Mesothelial cell of epicardium (in vitro differentiated cells): ENCODE data around the gene SCML1. TPM values are rescaled to one million over a fixed set of nuclear protein-coding genes. Genes with fewer than 3 reads are reported as not detected.
A peak's percentile ranks its signal among the peaks of the same experiment; 100 is the strongest.

Experiments
- DNase-seq, 2 experiments: peaks; one replicate each; pipeline ENCODE4 v3.0.0; 2021; ENCODE audit warnings: low spot score in 2 of 2; ENCODE audit not compliant: unreplicated experiment in 2 of 2
- H3K27ac Mint-ChIP-seq: 2 replicates; pipeline ENCODE4 v1.8.0; 2021; ENCODE audit warnings: mixed read lengths
- H3K27me3 Mint-ChIP-seq: 2 replicates; pipeline ENCODE4 v1.8.0; 2021; ENCODE audit warnings: low read depth, mixed read lengths
- H3K36me3 Mint-ChIP-seq: 2 replicates; pipeline ENCODE4 v1.8.0; 2021; ENCODE audit warnings: mixed read lengths
- H3K4me1 Mint-ChIP-seq: 2 replicates; pipeline ENCODE4 v1.8.0; 2021; ENCODE audit warnings: mixed read lengths
- H3K4me3 Mint-ChIP-seq: 2 replicates; pipeline ENCODE4 v1.8.0; 2021; ENCODE audit warnings: mild to moderate bottlenecking, moderate library complexity, mixed read lengths
- H3K9me3 Mint-ChIP-seq: 2 replicates; pipeline ENCODE4 v1.8.0; 2021; ENCODE audit warnings: mixed read lengths
- CTCF ChIP-seq: fragments of 200-600 bp; sonication (generic); IDR thresholded peaks from one replicate; pipeline ENCODE4 v1.5.0; 2021; ENCODE audit warnings: antibody characterized with exemption; ENCODE audit not compliant: unreplicated experiment
- total RNA-seq: library from RNA; stranded (reverse); gene quantifications from 3 replicates; pipeline ENCODE4 v1.2.1, GENCODE V29; 2021

The SCML1 gene
- total RNA-seq, 1 donor from 2014 or later = 10.7 TPM

- Mint-ChIP-seq H3K4me3 (no peak overlapping the region), H3K4me1 (peaks cover 2% of the 10 kb centered on the region), H3K9me3 (no peaks in the 10 kb centered on the region), H3K36me3 (peaks cover 2% of the 10 kb centered on the region), H3K27ac (no peak overlapping the region), H3K27me3 (no peaks in the 10 kb centered on the region)
- no peak for TF ChIP-seq CTCF
- DNase-seq = no peak
Observed at GRCh38 chrX:17732138-17732783, 5.0 kb upstream of the SCML1 start.

DNA sequence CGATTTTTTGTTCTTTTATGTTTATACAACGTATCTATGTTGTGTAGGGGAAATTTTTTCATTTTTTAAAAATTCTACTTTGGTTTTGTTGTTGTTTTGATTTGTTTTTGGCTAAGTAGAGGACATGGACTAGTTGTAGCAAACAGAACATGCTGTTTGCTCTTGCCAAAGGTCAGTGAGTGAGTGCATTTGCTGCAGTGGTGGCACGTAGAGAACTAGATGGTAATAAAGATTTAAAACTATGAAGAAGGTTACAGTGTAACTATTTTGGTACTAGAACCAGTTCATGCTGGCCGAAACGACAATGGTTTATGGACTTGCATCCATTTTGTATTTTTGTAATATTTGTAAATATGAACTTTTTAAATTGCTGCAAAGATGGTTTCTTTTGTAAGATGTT, 1.9 kb upstream of the SCML1 start:
- Mint-ChIP-seq H3K27me3 (no peaks in the 10 kb centered on the region), H3K36me3 (no peaks in the 10 kb centered on the region), H3K4me3 (no peak overlapping the region), H3K4me1 (peaks cover 14% of the 10 kb centered on the region), H3K27ac (peak overlapping the region; percentile 3), H3K9me3 (no peaks in the 10 kb centered on the region)
- DNase-seq = no peak
- no peak for TF ChIP-seq CTCF

GRCh38 chrX:17736478-17736855, 826 bp upstream of the SCML1 start:
- H3K9me3 Mint-ChIP-seq = no peaks in the 10 kb centered on the region
- peak overlapping the region; percentile 81 for H3K27ac Mint-ChIP-seq
- H3K4me1 Mint-ChIP-seq = peaks cover 14% of the 10 kb centered on the region
- H3K36me3 Mint-ChIP-seq = no peaks in the 10 kb centered on the region
- H3K4me3 Mint-ChIP-seq = peak overlapping the region; percentile 65
- no peak for DNase-seq
- no peak for TF ChIP-seq CTCF
- no peaks in the 10 kb centered on the region for H3K27me3 Mint-ChIP-seq

DNA sequence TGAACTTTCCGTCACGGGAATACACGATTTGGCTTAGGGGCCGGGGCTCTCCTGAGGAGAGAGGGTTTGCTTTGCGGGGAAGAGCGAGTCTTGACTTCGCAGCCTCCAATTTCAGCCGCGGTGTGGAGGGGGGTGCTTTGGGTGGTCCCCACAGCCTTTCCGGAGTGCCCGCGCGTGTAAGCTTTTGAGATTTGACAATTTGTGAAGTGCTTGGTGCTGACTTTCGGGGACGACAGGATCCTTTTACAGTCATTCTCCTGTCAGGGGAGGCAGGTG, 355 bp downstream of the SCML1 start:
- Mint-ChIP-seq H3K9me3 (no peaks in the 10 kb centered on the region), H3K36me3 (no peaks in the 10 kb centered on the region), H3K4me1 (peaks cover 14% of the 10 kb centered on the region), H3K27me3 (no peaks in the 10 kb centered on the region), H3K27ac (peak overlapping the region; percentile 87), H3K4me3 (peak overlapping the region; percentile 75)
- no peak for DNase-seq
- no peak for TF ChIP-seq CTCF

DNA sequence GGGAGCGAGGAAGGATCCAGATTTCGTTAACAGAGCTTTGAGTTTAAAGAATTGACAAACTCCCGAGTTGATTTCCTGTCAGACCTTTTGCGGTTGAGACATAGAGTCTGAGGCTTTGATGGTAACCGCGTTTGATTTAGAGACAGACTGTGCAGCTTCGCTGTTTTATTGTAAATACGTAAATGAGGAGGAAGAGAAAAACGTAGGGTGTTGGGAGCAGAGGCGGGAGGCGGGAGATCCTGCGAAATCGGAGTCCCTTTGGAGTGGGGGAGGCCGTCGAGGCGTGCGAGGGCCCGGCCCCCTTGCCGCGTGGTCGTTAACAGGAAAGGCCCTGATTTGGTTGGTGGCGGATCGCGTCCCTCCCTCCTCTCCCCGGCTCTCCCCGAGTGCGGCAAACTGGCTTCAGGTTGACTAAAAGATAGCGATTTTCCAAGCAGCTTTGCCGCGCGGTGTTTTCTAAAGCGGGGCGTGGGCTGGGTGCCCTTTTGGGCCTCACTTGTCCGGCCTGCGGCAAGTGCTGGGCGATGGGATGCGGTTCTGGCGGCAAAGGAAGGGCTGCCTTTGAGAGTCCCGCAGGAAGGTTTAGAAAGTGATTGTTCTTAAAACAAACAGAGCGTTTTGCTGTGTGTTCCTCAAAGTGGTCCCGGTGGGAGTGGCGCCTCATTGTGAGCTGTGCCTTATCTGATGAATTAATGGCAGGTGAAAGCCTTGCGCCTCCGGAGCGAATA, 857 bp downstream of the SCML1 start:
- H3K4me1 Mint-ChIP-seq = peaks cover 14% of the 10 kb centered on the region
- peak overlapping the region; percentile 75 for H3K4me3 Mint-ChIP-seq
- H3K27me3 Mint-ChIP-seq = no peaks in the 10 kb centered on the region
- DNase-seq = peak in 1 of 2 experiments; percentile 41
- no peak for TF ChIP-seq CTCF
- H3K27ac Mint-ChIP-seq = peak overlapping the region; percentile 87
- no peaks in the 10 kb centered on the region for H3K9me3 Mint-ChIP-seq
- H3K36me3 Mint-ChIP-seq = no peaks in the 10 kb centered on the region
